ENCODE measurements around the gene SMURF1.

DNA sequence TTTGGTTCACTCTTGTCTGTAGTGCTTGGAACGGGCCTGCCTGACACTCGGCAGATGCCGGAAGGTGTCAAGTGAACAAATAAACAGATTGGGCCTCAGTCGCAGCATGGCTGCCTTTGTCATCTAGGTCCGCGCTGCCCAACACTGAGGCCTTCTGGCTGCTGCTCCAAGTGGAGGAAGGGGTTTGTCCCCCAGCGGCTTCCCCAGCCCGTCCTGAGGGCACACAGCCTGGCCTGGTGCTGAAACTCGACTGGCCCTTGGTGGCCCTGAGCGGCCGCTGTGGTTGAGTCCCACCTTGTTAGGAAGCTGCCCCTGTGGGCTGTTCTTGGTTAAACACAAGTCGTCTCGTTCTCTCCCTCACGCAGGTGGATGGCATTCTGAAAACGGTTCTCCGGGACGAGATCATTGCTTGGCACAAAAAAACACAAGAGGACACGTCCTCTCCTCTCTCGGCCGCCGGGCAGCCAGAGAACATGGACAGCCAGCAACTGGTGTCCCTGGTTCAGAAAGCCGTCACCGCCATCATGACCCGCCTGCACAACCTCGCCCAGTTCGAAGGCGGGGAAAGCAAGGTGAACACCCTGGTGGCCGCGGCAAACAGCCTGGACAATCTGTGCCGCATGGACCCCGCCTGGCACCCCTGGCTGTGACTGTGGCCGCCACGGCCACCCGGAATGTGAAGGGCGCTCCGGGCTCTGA lies 132.1 kb downstream of the SMURF1 start:
- TF ChIP-seq, protein P1, sequence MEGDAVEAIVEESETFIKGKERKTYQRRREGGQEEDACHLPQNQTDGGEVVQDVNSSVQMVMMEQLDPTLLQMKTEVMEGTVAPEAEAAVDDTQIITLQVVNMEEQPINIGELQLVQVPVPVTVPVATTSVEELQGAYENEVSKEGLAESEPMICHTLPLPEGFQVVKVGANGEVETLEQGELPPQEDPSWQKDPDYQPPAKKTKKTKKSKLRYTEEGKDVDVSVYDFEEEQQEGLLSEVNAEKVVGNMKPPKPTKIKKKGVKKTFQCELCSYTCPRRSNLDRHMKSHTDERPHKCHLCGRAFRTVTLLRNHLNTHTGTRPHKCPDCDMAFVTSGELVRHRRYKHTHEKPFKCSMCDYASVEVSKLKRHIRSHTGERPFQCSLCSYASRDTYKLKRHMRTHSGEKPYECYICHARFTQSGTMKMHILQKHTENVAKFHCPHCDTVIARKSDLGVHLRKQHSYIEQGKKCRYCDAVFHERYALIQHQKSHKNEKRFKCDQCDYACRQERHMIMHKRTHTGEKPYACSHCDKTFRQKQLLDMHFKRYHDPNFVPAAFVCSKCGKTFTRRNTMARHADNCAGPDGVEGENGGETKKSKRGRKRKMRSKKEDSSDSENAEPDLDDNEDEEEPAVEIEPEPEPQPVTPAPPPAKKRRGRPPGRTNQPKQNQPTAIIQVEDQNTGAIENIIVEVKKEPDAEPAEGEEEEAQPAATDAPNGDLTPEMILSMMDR (conservative IDR thresholded peaks at IDR 0.05 in 1 of 2, IDR thresholded peaks at IDR 0.05 in 1 of 2; ENCODE audit: extremely low read depth in 1 of 2, insufficient read depth in 1 of 2, low read depth in 1 of 2, low read length in 2 of 2): no peak
- TF ChIP-seq EZH2 (IDR thresholded peaks at IDR 0.05; ENCODE audit: borderline replicate concordance, low read length): no peak

Data from mammary epithelial cell (primary cell).